HEK293T (cell line): ENCODE results near the gene RAD17.
"Not testable (repeated sequence)": the region's sequence is repeated elsewhere in the genome, so short reads cannot be mapped to it uniquely, and the experiment has no call there.

ENCODE experiments used
- CTCF ChIA-PET: fragments of 350-600 bp; formaldehyde crosslinking; extraction: SDS; loops from one replicate; lab custom pipeline; 2021; ENCODE audit warnings: antibody characterized with exemption, inconsistent platforms; lab: Yijun Ruan, JAX
- POLR2A ChIA-PET: fragments of 350-600 bp; formaldehyde crosslinking; extraction: SDS; loops from one replicate; lab custom pipeline; 2020; ENCODE audit warnings: antibody characterized with exemption, inconsistent platforms; lab: Yijun Ruan, JAX
- DNase-seq: peaks from one replicate; pipeline ENCODE4 v3.0.0; 2012; ENCODE audit warnings: mixed read lengths; ENCODE audit errors: extremely low spot score
- ARNT ChIP-seq: fragments of 450-650 bp; IDR thresholded peaks from 2 replicates; pipeline ENCODE4 v1.6.1; 2017; ENCODE audit warnings: mild to moderate bottlenecking
- BHLHE40 ChIP-seq: fragments of 450-650 bp; IDR thresholded peaks from 2 replicates; pipeline ENCODE4 v1.6.1; 2016; ENCODE audit warnings: mild to moderate bottlenecking, moderate library complexity, borderline replicate concordance
- CTBP1 ChIP-seq: fragments of 450-650 bp; IDR thresholded peaks from 2 replicates; pipeline ENCODE4 v1.6.1; 2016; ENCODE audit warnings: borderline replicate concordance
- ELF4 ChIP-seq: fragments of 450-650 bp; IDR thresholded peaks from 2 replicates; pipeline ENCODE4 v1.6.1; 2017; ENCODE audit warnings: antibody characterized with exemption
- FOXA1 ChIP-seq: fragments of 450-650 bp; IDR thresholded peaks from 2 replicates; pipeline ENCODE4 v1.6.1; 2016; ENCODE audit warnings: mild to moderate bottlenecking
- FOXK2 ChIP-seq: fragments of 450-650 bp; IDR thresholded peaks from 2 replicates; pipeline ENCODE4 v1.6.1; 2016; ENCODE audit warnings: mild to moderate bottlenecking
- FOXM1 ChIP-seq: fragments of 450-650 bp; IDR thresholded peaks from 2 replicates; pipeline ENCODE4 v1.6.1; 2017; ENCODE audit warnings: mild to moderate bottlenecking, borderline replicate concordance
- HDGF ChIP-seq: fragments of 450-650 bp; IDR thresholded peaks from 2 replicates; pipeline ENCODE4 v1.6.1; 2017; ENCODE audit warnings: antibody characterized with exemption, borderline replicate concordance
- L3MBTL2 ChIP-seq: fragments of 450-650 bp; conservative IDR thresholded peaks from 2 replicates; pipeline ENCODE4 v1.6.1; 2016; ENCODE audit warnings: mild to moderate bottlenecking
- LEF1 ChIP-seq: fragments of 450-650 bp; IDR thresholded peaks from 2 replicates; pipeline ENCODE4 v1.6.1; 2017; ENCODE audit warnings: mild to moderate bottlenecking, borderline replicate concordance
- NFRKB ChIP-seq: fragments of 450-650 bp; IDR thresholded peaks from 2 replicates; pipeline ENCODE4 v1.6.1; 2016; ENCODE audit warnings: mild to moderate bottlenecking, moderate library complexity
- SP1 ChIP-seq: fragments of 450-650 bp; IDR thresholded peaks from 2 replicates; pipeline ENCODE4 v1.6.1; 2017
- SUZ12 ChIP-seq: fragments of 450-650 bp; IDR thresholded peaks from 2 replicates; pipeline ENCODE4 v1.6.1; 2016; ENCODE audit warnings: mild to moderate bottlenecking
- TARDBP ChIP-seq: fragments of 450-650 bp; IDR thresholded peaks from 2 replicates; pipeline ENCODE4 v1.6.1; 2016
- ZNF384 ChIP-seq: fragments of 450-650 bp; IDR thresholded peaks from 2 replicates; pipeline ENCODE4 v1.6.1; 2016
- TF ChIP-seq, protein P1 (sequence below): fragments of 450-650 bp; IDR thresholded peaks from 2 replicates; pipeline ENCODE4 v1.6.1; 2016

The RAD17 gene

DNA sequence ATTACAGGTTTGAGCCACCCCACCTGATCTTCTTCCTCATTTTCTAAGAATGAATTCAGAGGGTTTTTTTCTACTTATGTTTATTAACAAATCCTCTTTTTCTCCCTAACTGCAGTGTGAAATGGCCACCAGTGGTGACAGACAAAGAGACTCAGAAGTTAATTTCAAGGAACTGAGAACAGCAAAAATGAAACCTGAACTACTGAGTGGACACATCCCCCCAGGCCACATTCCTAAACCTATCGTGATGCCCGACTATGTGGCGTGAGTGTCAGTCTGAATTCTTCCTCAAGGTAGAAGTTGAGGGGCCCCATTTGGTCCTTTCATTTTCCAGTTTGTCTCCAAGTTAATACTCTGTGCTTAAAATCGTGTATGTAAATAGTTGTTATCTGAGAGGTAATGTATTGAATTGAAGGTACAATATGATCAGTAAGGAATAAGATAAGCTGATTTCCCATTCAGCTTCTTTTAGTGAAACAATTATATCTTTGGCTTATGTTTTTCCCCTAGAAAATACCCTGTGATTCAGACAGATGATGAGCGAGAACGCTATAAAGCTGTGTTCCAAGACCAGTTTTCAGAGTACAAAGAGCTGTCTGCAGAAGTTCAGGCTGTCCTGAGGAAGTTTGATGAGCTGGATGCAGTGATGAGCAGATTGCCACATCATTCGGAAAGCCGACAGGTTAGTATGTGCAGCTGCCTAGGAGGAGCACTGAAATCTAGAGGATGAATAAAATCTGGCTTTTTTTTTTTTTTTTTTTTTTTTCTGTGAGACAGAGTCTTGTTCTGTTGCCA lies 63.0 kb downstream of the RAD17 start:
- CTCF ChIA-PET, result interaction anchor here (0.7 kb wide), 1 partner anchor 389 kb away, joined by 3 read pairs; no protein-coding TSS in a partner anchor
- no peak for TF ChIP-seq FOXK2
- no peak for TF ChIP-seq TARDBP
- TF ChIP-seq HDGF, result no peak
- TF ChIP-seq L3MBTL2, result no peak
- TF ChIP-seq, protein P1, sequence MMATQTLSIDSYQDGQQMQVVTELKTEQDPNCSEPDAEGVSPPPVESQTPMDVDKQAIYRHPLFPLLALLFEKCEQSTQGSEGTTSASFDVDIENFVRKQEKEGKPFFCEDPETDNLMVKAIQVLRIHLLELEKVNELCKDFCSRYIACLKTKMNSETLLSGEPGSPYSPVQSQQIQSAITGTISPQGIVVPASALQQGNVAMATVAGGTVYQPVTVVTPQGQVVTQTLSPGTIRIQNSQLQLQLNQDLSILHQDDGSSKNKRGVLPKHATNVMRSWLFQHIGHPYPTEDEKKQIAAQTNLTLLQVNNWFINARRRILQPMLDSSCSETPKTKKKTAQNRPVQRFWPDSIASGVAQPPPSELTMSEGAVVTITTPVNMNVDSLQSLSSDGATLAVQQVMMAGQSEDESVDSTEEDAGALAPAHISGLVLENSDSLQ, result no peak
- TF ChIP-seq NFRKB, result no peak
- TF ChIP-seq CTBP1, result no peak
- POLR2A ChIA-PET, result no interaction called here
- DNase-seq, result no peak

GRCh38 chr5:69435276-69435884 lies 65.8 kb downstream of the RAD17 start:
- POLR2A ChIA-PET, DNase-seq, CTCF ChIA-PET: not testable (repeated sequence)

- POLR2A ChIA-PET, result no interaction called here
- CTCF ChIA-PET, result interaction anchor here (0.5 kb wide), 1 partner anchor 31 kb away, joined by 3 read pairs; no protein-coding TSS in a partner anchor
- TF ChIP-seq ARNT, result no peak
- TF ChIP-seq, protein P1, result no peak
- TF ChIP-seq FOXM1, result no peak
- TF ChIP-seq SUZ12, result no peak
- no peak for TF ChIP-seq FOXK2
- TF ChIP-seq HDGF, result no peak
- TF ChIP-seq NFRKB, result no peak
- TF ChIP-seq BHLHE40, result no peak
- TF ChIP-seq L3MBTL2, result no peak
- no peak for TF ChIP-seq ZNF384
- TF ChIP-seq FOXA1, result no peak
- no peak for DNase-seq
Measured at GRCh38 chr5:69444127-69444754, 74.6 kb downstream of the RAD17 start.

DNA sequence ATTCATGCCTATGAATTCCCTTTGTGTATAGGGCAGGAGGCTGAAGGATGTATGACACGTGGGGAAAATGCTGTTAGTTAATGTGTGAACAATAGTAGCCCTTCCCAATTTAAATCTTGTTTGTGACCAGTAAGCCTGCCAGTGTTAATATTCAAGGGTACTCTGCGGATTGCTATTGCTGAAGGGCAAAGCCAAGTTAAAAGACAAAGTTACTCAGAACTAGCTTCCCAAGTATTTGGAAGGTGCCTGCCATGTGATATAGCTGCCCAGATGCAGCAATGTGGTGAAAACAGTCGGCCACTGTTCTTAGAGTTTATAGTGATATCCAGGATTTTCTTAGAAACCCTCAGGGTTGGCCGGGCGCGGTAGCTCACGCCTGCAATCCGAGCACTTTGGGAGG lies 79.9 kb downstream of the RAD17 start:
- ChIA-PET CTCF (no interaction called here), POLR2A (no interaction called here)
- no peak for TF ChIP-seq FOXM1
- TF ChIP-seq, protein P1, result no peak
- TF ChIP-seq ZNF384, result no peak
- TF ChIP-seq L3MBTL2, result no peak
- no peak for TF ChIP-seq FOXK2
- TF ChIP-seq SP1, result no peak
- no peak for TF ChIP-seq FOXA1
- DNase-seq, result no peak

- no peak for DNase-seq
- TF ChIP-seq L3MBTL2 (no peak), ZNF384 (no peak), LEF1 (no peak), HDGF (no peak), BHLHE40 (no peak), ARNT (no peak), FOXM1 (no peak), FOXA1 (no peak), SUZ12 (no peak), FOXK2 (no peak), TARDBP (no peak), NFRKB (no peak), CTBP1 (no peak), ELF4 (no peak), SP1 (no peak)
- TF ChIP-seq, protein P1, result no peak
- ChIA-PET POLR2A (no interaction called here), CTCF (no interaction called here)
Measured at GRCh38 chr5:69450116-69450515, 80.5 kb downstream of the RAD17 start.

DNA sequence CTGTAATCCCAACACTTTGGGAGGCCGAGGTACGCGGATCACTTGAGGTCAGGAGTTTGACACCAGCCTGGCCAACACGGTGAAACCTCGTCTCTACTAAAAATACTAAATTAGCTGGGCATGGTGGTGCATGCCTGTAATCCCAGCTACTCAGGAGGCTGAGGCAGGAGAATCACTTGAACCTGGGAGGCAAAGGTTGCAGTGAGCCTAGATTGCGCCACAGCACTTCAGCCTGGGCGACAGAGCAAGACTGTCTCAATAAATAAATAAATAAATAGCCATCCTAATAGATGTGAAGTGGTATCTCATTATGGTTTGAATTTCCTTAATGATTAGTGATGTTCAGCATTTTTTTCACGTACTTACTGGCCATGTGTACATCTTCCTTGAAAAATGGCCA lies 80.9 kb downstream of the RAD17 start:
- POLR2A ChIA-PET, DNase-seq, CTCF ChIA-PET: not testable (repeated sequence)
